ENCODE data around the gene LCE3E.

GRCh38 chr1:152565115-152565514 is 1.5 kb downstream of the LCE3E start:
- TF ChIP-seq POLR2A (IDR thresholded peaks at IDR 0.05), result no peak
- TF ChIP-seq CTCF (IDR thresholded peaks at IDR 0.05), result no peak
- no peak for TF ChIP-seq POLR2AphosphoS5 (IDR thresholded peaks at IDR 0.05)

Data from breast epithelium (tissue), 3 donors.